Hematopoietic multipotent progenitor cell (in vitro differentiated cells): ENCODE measurements around the gene DOK5. TPM values are rescaled to one million over a fixed set of nuclear protein-coding genes. Genes with fewer than 3 reads are reported as not detected.

Experiments
- DNase-seq, 3 donors: peaks; one replicate each; pipeline ENCODE4 v3.0.0-alpha.2; 2011 to 2015; ENCODE audit warnings: low read depth in 2 of 3, low spot score in 2 of 3
- total RNA-seq: library from RNA; depleted of rRNA; stranded (reverse); fragments of >200 nt; gene quantifications from one replicate; pipeline ENCODE4 v1.2.3, GENCODE V29; 2012

The DOK5 gene
- total RNA-seq, 1 donor: 0.54 TPM

- peak in 2 of 3 donors; percentile 21 to 58 for DNase-seq
Measured at GRCh38 chr20:54680872-54681619, 205.7 kb downstream of the DOK5 start.

- no peak for DNase-seq
Measured at GRCh38 chr20:54681869-54682268, 206.5 kb downstream of the DOK5 start.

- no peak for DNase-seq
Measured at GRCh38 chr20:54688476-54688875, 213.1 kb downstream of the DOK5 start.

- DNase-seq: no peak
Measured at GRCh38 chr20:54690323-54690722, 214.9 kb downstream of the DOK5 start.

GRCh38 chr20:54691327-54691726, 215.9 kb downstream of the DOK5 start:
- no peak for DNase-seq

- DNase-seq: no peak
Measured at GRCh38 chr20:54692168-54692887, 216.9 kb downstream of the DOK5 start.

- no peak for DNase-seq
Measured at GRCh38 chr20:54694516-54694915, 219.1 kb downstream of the DOK5 start.

GRCh38 chr20:54698373-54698772, 223.0 kb downstream of the DOK5 start:
- DNase-seq: no peak
